Memory B cell (primary cell): ENCODE data around the gene CACUL1.

Experiments
- ATAC-seq: fragments of 150-1000 bp; cut with Tn5 transposase; 2 replicates; pipeline ENCODE4 v1.10.0; 2021; ENCODE audit warnings: low read depth, mild to moderate bottlenecking, moderate library complexity
- DNase-seq, 2 donors: peaks; one replicate each; pipeline ENCODE4 v3.0.0; 2022; ENCODE audit warnings: low spot score in 2 of 2
- H3K27ac Mint-ChIP-seq: one replicate; pipeline ENCODE4 v1.8.0; 2022; ENCODE audit warnings: mild to moderate bottlenecking, moderate library complexity, mixed read lengths
- H3K27me3 Mint-ChIP-seq: one replicate; pipeline ENCODE4 v1.8.0; 2022; ENCODE audit warnings: mixed read lengths
- H3K36me3 Mint-ChIP-seq: one replicate; pipeline ENCODE4 v1.8.0; 2022; ENCODE audit warnings: mild to moderate bottlenecking, mixed read lengths
- H3K4me1 Mint-ChIP-seq: one replicate; pipeline ENCODE4 v1.8.0; 2022; ENCODE audit warnings: mixed read lengths
- H3K4me3 Mint-ChIP-seq: one replicate; pipeline ENCODE4 v1.8.0; 2022; ENCODE audit warnings: mild to moderate bottlenecking, moderate library complexity, mixed read lengths
- H3K9me3 Mint-ChIP-seq: one replicate; pipeline ENCODE4 v1.8.0; 2022; ENCODE audit warnings: mixed read lengths

The CACUL1 gene

GRCh38 chr10:118638680-118639079, 116.1 kb downstream of the CACUL1 start:
- Mint-ChIP-seq H3K27ac (no peak overlapping the region), H3K4me1 (no peaks in the 10 kb centered on the region), H3K36me3 (no peaks in the 10 kb centered on the region), H3K4me3 (no peak overlapping the region), H3K9me3 (peaks cover 10% of the 10 kb centered on the region), H3K27me3 (peaks cover 12% of the 10 kb centered on the region)
- no peak for ATAC-seq
- no peak for DNase-seq

- H3K36me3 Mint-ChIP-seq, result no peaks in the 10 kb centered on the region
Measured at GRCh38 chr10:118635674-118636402, 118.9 kb downstream of the CACUL1 start.

GRCh38 chr10:118633786-118634185, 121.0 kb downstream of the CACUL1 start:
- DNase-seq, result no peak
- H3K4me3 Mint-ChIP-seq, result no peak overlapping the region
- peaks cover 13% of the 10 kb centered on the region for H3K27me3 Mint-ChIP-seq
- no peak for ATAC-seq
- no peak overlapping the region for H3K27ac Mint-ChIP-seq
- no peaks in the 10 kb centered on the region for H3K9me3 Mint-ChIP-seq
- H3K4me1 Mint-ChIP-seq, result no peaks in the 10 kb centered on the region
- no peaks in the 10 kb centered on the region for H3K36me3 Mint-ChIP-seq

More at GRCh38 chr10:118635674-118636402, 118.9 kb downstream of the CACUL1 start:
- peaks cover 10% of the 10 kb centered on the region for H3K9me3 Mint-ChIP-seq
- H3K27ac Mint-ChIP-seq, result no peak overlapping the region
- no peak for DNase-seq
- no peak overlapping the region for H3K4me3 Mint-ChIP-seq
- no peaks in the 10 kb centered on the region for H3K4me1 Mint-ChIP-seq
- H3K27me3 Mint-ChIP-seq, result peaks cover 14% of the 10 kb centered on the region
- no peak for ATAC-seq

- H3K9me3 Mint-ChIP-seq, result no peaks in the 10 kb centered on the region
- no peak overlapping the region for H3K4me3 Mint-ChIP-seq
- no peak overlapping the region for H3K27ac Mint-ChIP-seq
- H3K27me3 Mint-ChIP-seq, result peaks cover 15% of the 10 kb centered on the region
- no peaks in the 10 kb centered on the region for H3K4me1 Mint-ChIP-seq
- no peaks in the 10 kb centered on the region for H3K36me3 Mint-ChIP-seq
- DNase-seq, result no peak
- ATAC-seq, result no peak
Measured at GRCh38 chr10:118629211-118629610, 125.6 kb downstream of the CACUL1 start.

- Mint-ChIP-seq H3K27me3 (peaks cover 15% of the 10 kb centered on the region), H3K27ac (no peak overlapping the region), H3K4me3 (no peak overlapping the region), H3K4me1 (no peaks in the 10 kb centered on the region), H3K36me3 (no peaks in the 10 kb centered on the region), H3K9me3 (no peaks in the 10 kb centered on the region)
- ATAC-seq (no peak), DNase-seq (no peak)
Measured at GRCh38 chr10:118628397-118628796, 126.4 kb downstream of the CACUL1 start.

GRCh38 chr10:118626953-118627352, 127.8 kb downstream of the CACUL1 start:
- Mint-ChIP-seq H3K36me3 (no peaks in the 10 kb centered on the region), H3K9me3 (no peaks in the 10 kb centered on the region), H3K4me3 (no peak overlapping the region), H3K27me3 (peaks cover 15% of the 10 kb centered on the region), H3K27ac (no peak overlapping the region), H3K4me1 (no peaks in the 10 kb centered on the region)
- DNase-seq, result no peak
- ATAC-seq, result no peak
